PC-9 (cell line): Measurements from ENCODE around the gene ZNF335.

Experiments
- CTCF ChIP-seq: fragments of 200-600 bp; sonication (generic); conservative IDR thresholded peaks from 2 replicates; pipeline ENCODE4 v1.6.1; 2017; ENCODE audit warnings: mixed run types, antibody characterized with exemption, mild to moderate bottlenecking, moderate library complexity
- EZH2 ChIP-seq: fragments of 200-600 bp; sonication (generic); IDR thresholded peaks from 2 replicates; pipeline ENCODE4 v1.8.0; 2017; ENCODE audit warnings: antibody characterized with exemption, low read depth

GRCh38 chr20:45904583-45905504 is 67.2 kb downstream of the ZNF335 start:
- TF ChIP-seq CTCF (no peak), EZH2 (no peak)
